ENCODE results near the gene TSGA10IP. TPM values are rescaled to one million over a fixed set of nuclear protein-coding genes. Genes with fewer than 3 reads are reported as not detected.

The TSGA10IP gene
- polyA plus RNA-seq, 1 donor (not counting 4 experiments of a cell fraction or from before 2014, with no cell fraction given) = not detected

DNA sequence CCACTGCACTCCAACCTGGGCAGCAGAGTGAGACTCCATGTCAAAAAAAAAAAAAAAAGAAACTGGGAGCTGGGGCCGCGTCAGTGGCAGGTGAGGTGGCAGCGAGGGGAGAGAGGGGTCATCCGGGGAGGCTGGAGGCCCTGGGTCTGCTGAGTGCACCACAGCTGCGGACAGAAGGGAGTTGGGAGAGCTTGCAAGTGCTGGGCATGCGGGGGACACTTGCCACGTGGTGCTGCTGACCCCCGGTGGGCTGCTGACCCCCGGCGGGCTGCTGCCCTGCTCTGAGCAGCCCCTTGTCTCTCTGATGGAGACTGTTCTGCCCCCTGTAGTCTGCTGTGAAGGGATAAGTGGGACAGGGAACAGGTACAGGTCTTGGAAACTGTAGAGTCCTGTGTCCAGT, 23.4 kb upstream of the TSGA10IP start:
- H3K27ac ChIP-seq (ENCODE audit: control insufficient read depth, insufficient read depth, low read length) = no peak overlapping the region
- H3K4me1 ChIP-seq (ENCODE audit: control insufficient read depth, extremely low read depth, insufficient read depth, low read length) = peaks cover 32% of the 10 kb centered on the region
- dilution Hi-C loops (cut with MboI; ENCODE audit: extremely low pct_ligation_motif_present, low sequenced_read_pairs) = no loop called here

DNA sequence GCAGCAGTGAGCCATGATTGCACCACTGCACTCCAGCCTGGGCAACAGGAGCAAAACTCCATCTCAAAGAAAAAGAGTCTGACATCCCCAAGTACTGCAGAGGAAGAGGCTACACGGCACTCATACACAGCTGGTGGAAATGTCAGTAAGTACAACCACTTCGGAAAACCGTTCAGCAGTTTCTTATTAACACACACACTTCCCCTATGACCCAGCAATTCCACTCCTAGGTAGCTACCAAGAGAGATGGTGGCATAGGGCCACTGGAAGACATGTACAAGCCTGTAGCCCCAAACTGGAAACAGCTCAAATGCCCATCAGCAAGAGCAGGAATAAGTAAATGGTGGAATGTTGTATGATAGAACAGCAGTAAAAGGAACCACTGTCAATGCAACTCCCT, 22.7 kb upstream of the TSGA10IP start:
- Histone ChIP-seq H3K27me3 (ENCODE audit: control insufficient read depth, extremely low read depth, insufficient read depth, low read length) (no peaks in the 10 kb centered on the region), H3K9me3 (ENCODE audit: control insufficient read depth, low read depth, low read length) (no peaks in the 10 kb centered on the region), H3K27ac (ENCODE audit: control insufficient read depth, insufficient read depth, low read length) (no peak overlapping the region), H3K4me3 (ENCODE audit: control insufficient read depth in 2 of 3, extremely low read depth in 1 of 3, insufficient read depth in 2 of 3, low read depth in 1 of 3, low read length in 3 of 3) (no peak overlapping the region), H3K9ac (ENCODE audit: control insufficient read depth, extremely low read depth, insufficient read depth, low read length) (no peak overlapping the region), H3K4me2 (ENCODE audit: control insufficient read depth, extremely low read depth, insufficient read depth, low read depth, low read length) (peak overlapping the region; percentile 30), H3K79me2 (ENCODE audit: control insufficient read depth, insufficient read depth, low read length) (peaks cover 29% of the 10 kb centered on the region), H3K9me1 (ENCODE audit: control insufficient read depth, extremely low read depth, insufficient read depth, low read length) (no peaks in the 10 kb centered on the region), H3K36me3 (ENCODE audit: control insufficient read depth in 2 of 2, extremely low read depth in 1 of 2, insufficient read depth in 2 of 2, low read length in 2 of 2) (peaks cover 8 to 23% of the 10 kb centered on the region in 2 experiments), H2AFZ (ENCODE audit: control insufficient read depth, low read length) (no peak overlapping the region), H4K20me1 (ENCODE audit: control insufficient read depth, extremely low read depth, insufficient read depth, low read length) (no peaks in the 10 kb centered on the region), H3K4me1 (ENCODE audit: control insufficient read depth, extremely low read depth, insufficient read depth, low read length) (peaks cover 25% of the 10 kb centered on the region)
- TF ChIP-seq, protein P1, sequence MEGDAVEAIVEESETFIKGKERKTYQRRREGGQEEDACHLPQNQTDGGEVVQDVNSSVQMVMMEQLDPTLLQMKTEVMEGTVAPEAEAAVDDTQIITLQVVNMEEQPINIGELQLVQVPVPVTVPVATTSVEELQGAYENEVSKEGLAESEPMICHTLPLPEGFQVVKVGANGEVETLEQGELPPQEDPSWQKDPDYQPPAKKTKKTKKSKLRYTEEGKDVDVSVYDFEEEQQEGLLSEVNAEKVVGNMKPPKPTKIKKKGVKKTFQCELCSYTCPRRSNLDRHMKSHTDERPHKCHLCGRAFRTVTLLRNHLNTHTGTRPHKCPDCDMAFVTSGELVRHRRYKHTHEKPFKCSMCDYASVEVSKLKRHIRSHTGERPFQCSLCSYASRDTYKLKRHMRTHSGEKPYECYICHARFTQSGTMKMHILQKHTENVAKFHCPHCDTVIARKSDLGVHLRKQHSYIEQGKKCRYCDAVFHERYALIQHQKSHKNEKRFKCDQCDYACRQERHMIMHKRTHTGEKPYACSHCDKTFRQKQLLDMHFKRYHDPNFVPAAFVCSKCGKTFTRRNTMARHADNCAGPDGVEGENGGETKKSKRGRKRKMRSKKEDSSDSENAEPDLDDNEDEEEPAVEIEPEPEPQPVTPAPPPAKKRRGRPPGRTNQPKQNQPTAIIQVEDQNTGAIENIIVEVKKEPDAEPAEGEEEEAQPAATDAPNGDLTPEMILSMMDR (optimal IDR thresholded peaks at IDR 0.05 in 1 of 3, IDR thresholded peaks at IDR 0.05 in 1 of 3, conservative IDR thresholded peaks at IDR 0.05 in 1 of 3; ENCODE audit: extremely low read depth in 1 of 3, insufficient read depth in 2 of 3, low read length in 3 of 3) = no peak
- no peak for TF ChIP-seq EZH2 (IDR thresholded peaks at IDR 0.05; ENCODE audit: low read length)
- DNase-seq (ENCODE audit: low read depth, low spot score) (no peak), FAIRE-seq (no peak)
- dilution Hi-C loops (cut with MboI; ENCODE audit: extremely low pct_ligation_motif_present, low sequenced_read_pairs) = no loop called here

More for the DNA sequence above, 23.4 kb upstream of the TSGA10IP start:
- Histone ChIP-seq H4K20me1 (ENCODE audit: control insufficient read depth, extremely low read depth, insufficient read depth, low read length) (no peaks in the 10 kb centered on the region), H2AFZ (ENCODE audit: control insufficient read depth, low read length) (no peak overlapping the region), H3K79me2 (ENCODE audit: control insufficient read depth, insufficient read depth, low read length) (peaks cover 36% of the 10 kb centered on the region), H3K9ac (ENCODE audit: control insufficient read depth, extremely low read depth, insufficient read depth, low read length) (no peak overlapping the region), H3K9me1 (ENCODE audit: control insufficient read depth, extremely low read depth, insufficient read depth, low read length) (no peaks in the 10 kb centered on the region), H3K9me3 (ENCODE audit: control insufficient read depth, low read depth, low read length) (no peaks in the 10 kb centered on the region), H3K36me3 (ENCODE audit: control insufficient read depth in 2 of 2, extremely low read depth in 1 of 2, insufficient read depth in 2 of 2, low read length in 2 of 2) (peaks cover 8 to 23% of the 10 kb centered on the region in 2 experiments), H3K4me2 (ENCODE audit: control insufficient read depth, extremely low read depth, insufficient read depth, low read depth, low read length) (no peak overlapping the region), H3K4me3 (ENCODE audit: control insufficient read depth in 2 of 3, extremely low read depth in 1 of 3, insufficient read depth in 2 of 3, low read depth in 1 of 3, low read length in 3 of 3) (no peak overlapping the region), H3K27me3 (ENCODE audit: control insufficient read depth, extremely low read depth, insufficient read depth, low read length) (no peaks in the 10 kb centered on the region)
- TF ChIP-seq EZH2 (IDR thresholded peaks at IDR 0.05; ENCODE audit: low read length) = no peak
- TF ChIP-seq, protein P1 (optimal IDR thresholded peaks at IDR 0.05 in 1 of 3, IDR thresholded peaks at IDR 0.05 in 1 of 3, conservative IDR thresholded peaks at IDR 0.05 in 1 of 3; ENCODE audit: extremely low read depth in 1 of 3, insufficient read depth in 2 of 3, low read length in 3 of 3) = no peak
- FAIRE-seq (no peak), DNase-seq (ENCODE audit: low read depth, low spot score) (no peak)

Measured in keratinocyte (primary cell).